Measurements from ENCODE around the gene ATAD3B. TPM values are rescaled to one million over a fixed set of nuclear protein-coding genes. Genes with fewer than 3 reads are reported as not detected.
"Not testable (repeated sequence)": the region's sequence is repeated elsewhere in the genome, so short reads cannot be mapped to it uniquely, and the experiment has no call there.

ATAD3B gene
- total RNA-seq, 1 experiment from 2014 or later: 63.6 TPM

- H3K9me3 Mint-ChIP-seq; H3K4me3 Mint-ChIP-seq; H3K27me3 Mint-ChIP-seq (ENCODE audit: low read depth); H3K4me1 Mint-ChIP-seq; DNase-seq (ENCODE audit: low spot score); POLR2A ChIA-PET; H3K27ac Mint-ChIP-seq; ATAC-seq; CTCF ChIA-PET: not testable (repeated sequence)
- peaks cover 17% of the 10 kb centered on the region for H3K36me3 Mint-ChIP-seq
Measured at GRCh38 chr1:1476011-1476410, 4.4 kb downstream of the ATAD3B start.

DNA sequence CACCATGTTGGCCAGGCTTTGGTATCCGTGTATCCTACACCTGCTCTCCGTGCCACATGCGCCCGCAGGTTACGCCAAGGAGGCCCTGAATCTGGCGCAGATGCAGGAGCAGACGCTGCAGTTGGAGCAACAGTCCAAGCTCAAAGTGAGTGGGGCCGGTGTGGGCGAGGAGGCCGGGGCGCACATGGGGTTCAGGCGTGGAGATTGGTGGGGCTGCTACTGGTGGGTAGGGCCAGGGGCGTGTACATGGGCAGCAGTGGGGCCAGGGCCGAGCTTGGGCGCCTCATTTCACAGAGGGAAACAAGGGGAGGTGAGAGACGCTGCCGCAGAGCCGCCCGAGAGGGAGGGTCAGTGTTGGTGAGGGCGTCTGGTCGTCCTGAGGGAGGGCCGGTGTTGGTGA is 5.6 kb downstream of the ATAD3B start:
- Mint-ChIP-seq H3K4me3 (no peak overlapping the region), H3K36me3 (peaks cover 21% of the 10 kb centered on the region), H3K9me3 (no peaks in the 10 kb centered on the region), H3K27ac (no peak overlapping the region), H3K4me1 (no peaks in the 10 kb centered on the region), H3K27me3 (ENCODE audit: low read depth) (no peaks in the 10 kb centered on the region)
- CTCF ChIA-PET: no interaction called here
- ATAC-seq: no peak
- POLR2A ChIA-PET: no interaction called here
- no peak for TF ChIP-seq NR3C1 (CRISPR knock-in tag; conservative IDR thresholded peaks at IDR 0.05; ENCODE audit: low read depth)
- TF ChIP-seq PREB (CRISPR knock-in tag; IDR thresholded peaks at IDR 0.05; ENCODE audit: borderline replicate concordance): no peak
- no peak for TF ChIP-seq ZBTB43 (CRISPR knock-in tag; IDR thresholded peaks at IDR 0.05)
- no peak for TF ChIP-seq ATF1 (CRISPR knock-in tag; IDR thresholded peaks at IDR 0.05)
- TF ChIP-seq ZNF423 (CRISPR knock-in tag; IDR thresholded peaks at IDR 0.05): no peak
- TF ChIP-seq ESRRA (CRISPR knock-in tag; IDR thresholded peaks at IDR 0.05; ENCODE audit: borderline replicate concordance): no peak
- no peak for TF ChIP-seq ZBTB21 (CRISPR knock-in tag; IDR thresholded peaks at IDR 0.05; ENCODE audit: borderline replicate concordance)
- no peak for TF ChIP-seq GRHL2 (CRISPR knock-in tag; IDR thresholded peaks at IDR 0.05; ENCODE audit: insufficient replicate concordance, severe bottlenecking)
- no peak for TF ChIP-seq STAT6 (CRISPR knock-in tag; conservative IDR thresholded peaks at IDR 0.05; ENCODE audit: low read depth)
- no peak for TF ChIP-seq PRDM15 (CRISPR knock-in tag; IDR thresholded peaks at IDR 0.05)
- TF ChIP-seq JAZF1 (CRISPR knock-in tag; IDR thresholded peaks at IDR 0.05): no peak
- no peak for TF ChIP-seq NR2C2 (CRISPR knock-in tag; IDR thresholded peaks at IDR 0.05)
- no peak for TF ChIP-seq ZNF263 (CRISPR knock-in tag; IDR thresholded peaks at IDR 0.05; ENCODE audit: low read depth)
- TF ChIP-seq MAX (CRISPR knock-in tag; IDR thresholded peaks at IDR 0.05): no peak
- TF ChIP-seq MYBL2 (CRISPR knock-in tag; IDR thresholded peaks at IDR 0.05): no peak
- no peak for DNase-seq (ENCODE audit: low spot score)

Data from WTC11 (cell line).